DND-41 (cell line): ENCODE data around the gene HSF2BP.

ENCODE experiments used
- CTCF ChIP-seq: IDR thresholded peaks from 2 replicates; pipeline ENCODE4 v1.5.1; 2012; ENCODE audit warnings: borderline replicate concordance, low read length, moderate library complexity, mild to moderate bottlenecking; ENCODE audit not compliant: poor library complexity, severe bottlenecking; ENCODE audit errors: extremely low read depth
- EZH2 ChIP-seq: IDR thresholded peaks from 3 replicates; pipeline ENCODE4 v1.6.1; 2012; ENCODE audit warnings: borderline replicate concordance, low read depth, mild to moderate bottlenecking, moderate library complexity, low read length, inconsistent platforms; ENCODE audit not compliant: severe bottlenecking

- no peak for TF ChIP-seq CTCF
- no peak for TF ChIP-seq EZH2
These were observed 45.3 kb downstream of the HSF2BP start for GRCh38 chr21:43613755-43614638.
